K562 (cell line): ENCODE measurements around the gene EML5. TPM values are rescaled to one million over a fixed set of nuclear protein-coding genes. Genes with fewer than 3 reads are reported as not detected.
A peak's percentile ranks its signal among the peaks of the same experiment; 100 is the strongest.

Experiments used
- CEBPG ChIP-seq, 3 experiments: fragments of 200-800 bp in 1 of 3; sonication (Bioruptor generic) in 1 of 3; sonication (generic) in 1 of 3; formaldehyde crosslinking in 1 of 3; IDR thresholded peaks in 2 of 3; conservative IDR thresholded peaks in 1 of 3; 2 replicates each; pipeline versions ENCODE4 v1.6.1 to v1.8.0; 2016 to 2022; ENCODE audit warnings: missing compliant biosample characterization in 2 of 3, missing genetic modification characterization in 2 of 3, mild to moderate bottlenecking in 1 of 3, missing genetic modification reagents in 1 of 3
- CTBP1 ChIP-seq: fragments of 450-650 bp; IDR thresholded peaks from 2 replicates; pipeline ENCODE4 v1.6.1; 2016; ENCODE audit warnings: borderline replicate concordance
- GABPB2 ChIP-seq: fragments of 250-450 bp; sonication (Bioruptor Pico); conservative IDR thresholded peaks from 2 replicates; pipeline ENCODE4 v1.5.1; 2021; ENCODE audit warnings: mild to moderate bottlenecking
- JUNB ChIP-seq: fragments of 450-650 bp; formaldehyde crosslinking; conservative IDR thresholded peaks from 2 replicates; pipeline ENCODE4 v1.4.0; 2020; ENCODE audit warnings: mild to moderate bottlenecking
- KHSRP ChIP-seq: fragments of 450-650 bp; IDR thresholded peaks from 2 replicates; pipeline ENCODE4 v1.6.1; 2017
- KLF16 ChIP-seq: IDR thresholded peaks from 2 replicates; pipeline ENCODE4 v1.6.1; 2016; ENCODE audit warnings: antibody characterized with exemption
- NFATC3 ChIP-seq: fragments of 450-650 bp; IDR thresholded peaks from 2 replicates; pipeline ENCODE4 v1.6.1; 2017; ENCODE audit warnings: mild to moderate bottlenecking
- POLR2A ChIP-seq: fragments of 450-650 bp; conservative IDR thresholded peaks from 2 replicates; pipeline ENCODE4 v1.6.1; 2016
- SMC3 ChIP-seq: conservative IDR thresholded peaks from 2 replicates; pipeline ENCODE4 v1.6.1; 2011; ENCODE audit warnings: low read depth, low read length, improper control_type of control experiment; ENCODE audit not compliant: insufficient read depth
- SP1 ChIP-seq: sonication (generic); formaldehyde crosslinking; IDR thresholded peaks from 2 replicates; pipeline ENCODE4 v1.8.1; 2022; ENCODE audit warnings: mild to moderate bottlenecking, missing genetic modification reagents
- SREBF1 ChIP-seq: fragments of 150-350 bp; IDR thresholded peaks from 2 replicates; pipeline ENCODE4 v1.6.1; 2014; ENCODE audit warnings: antibody characterized with exemption, low read depth, low read length, borderline replicate concordance
- TAL1 ChIP-seq: fragments of 450-650 bp; IDR thresholded peaks from 2 replicates; pipeline ENCODE4 v1.6.1; 2016; ENCODE audit warnings: mild to moderate bottlenecking
- U2AF2 ChIP-seq: fragments of 200-400 bp; formaldehyde crosslinking; optimal IDR thresholded peaks from 2 replicates; pipeline ENCODE3; 2017; ENCODE audit warnings: low read depth, mild to moderate bottlenecking, low read length
- polyA plus RNA-seq, 8 experiments: library from polyadenylated mRNA; depleted of rRNA in 4 of 8; stranded (reverse) in 5 of 8; unstranded in 3 of 8; fragments of >200 nt; fragmentation: Nextera tagmentation in 2 of 8; fragmentation: Illumina TruSeq in 1 of 8; extraction: Ambion mirVana in 2 of 8; extraction: Trizol in 1 of 8; gene quantifications; 2 replicates each; pipeline versions ENCODE4 v1.2.1 to v1.2.3, GENCODE V29; 2011 to 2014; ENCODE audit warnings: inconsistent platforms in 1 of 8, missing spikeins in 1 of 8
- total RNA-seq, 7 experiments: library from RNA; depleted of rRNA in 6 of 7; stranded (reverse); fragments of >200 nt in 6 of 7; fragmentation: Illumina TruSeq in 2 of 7; extraction: Trizol in 2 of 7; gene quantifications; 2 replicates each; pipeline versions ENCODE4 v1.2.1 to v1.2.3, GENCODE V29; 2011 to 2021; ENCODE audit warnings: low replicate concordance in 1 of 7
- TF ChIP-seq, protein P1 (sequence below), 2 experiments: fragments of 450-650 bp; formaldehyde crosslinking in 1 of 2; IDR thresholded peaks; 2 replicates each; pipeline versions ENCODE4 v1.4.0 to v1.6.1; 2014 to 2020; ENCODE audit warnings: mild to moderate bottlenecking in 2 of 2, borderline replicate concordance in 1 of 2, low read depth in 1 of 2
- TF ChIP-seq, protein P2 (sequence below), 3 experiments: IDR thresholded peaks in 2 of 3; conservative IDR thresholded peaks in 1 of 3; 2 replicates each; pipeline ENCODE4 v1.5.1; 2011 to 2012; ENCODE audit warnings: low read length in 3 of 3, mild to moderate bottlenecking in 3 of 3, control low read depth in 2 of 3, improper control_type of control experiment in 1 of 3, inconsistent platforms in 1 of 3, low read depth in 1 of 3, mixed read lengths in 1 of 3, moderate library complexity in 1 of 3; ENCODE audit not compliant: insufficient read depth in 2 of 3
- TF ChIP-seq, protein P3 (sequence below): fragments of 250-450 bp; sonication (Bioruptor Pico); IDR thresholded peaks from 2 replicates; pipeline ENCODE4 v1.5.1; 2021; ENCODE audit warnings: mild to moderate bottlenecking

EML5 gene
- total and polyA plus RNA-seq, 9 of the 15 experiments (the other 6 are each of a cell fraction or from before 2014, with no cell fraction given), result 0.06 to 0.34 (median 0.22) TPM

DNA sequence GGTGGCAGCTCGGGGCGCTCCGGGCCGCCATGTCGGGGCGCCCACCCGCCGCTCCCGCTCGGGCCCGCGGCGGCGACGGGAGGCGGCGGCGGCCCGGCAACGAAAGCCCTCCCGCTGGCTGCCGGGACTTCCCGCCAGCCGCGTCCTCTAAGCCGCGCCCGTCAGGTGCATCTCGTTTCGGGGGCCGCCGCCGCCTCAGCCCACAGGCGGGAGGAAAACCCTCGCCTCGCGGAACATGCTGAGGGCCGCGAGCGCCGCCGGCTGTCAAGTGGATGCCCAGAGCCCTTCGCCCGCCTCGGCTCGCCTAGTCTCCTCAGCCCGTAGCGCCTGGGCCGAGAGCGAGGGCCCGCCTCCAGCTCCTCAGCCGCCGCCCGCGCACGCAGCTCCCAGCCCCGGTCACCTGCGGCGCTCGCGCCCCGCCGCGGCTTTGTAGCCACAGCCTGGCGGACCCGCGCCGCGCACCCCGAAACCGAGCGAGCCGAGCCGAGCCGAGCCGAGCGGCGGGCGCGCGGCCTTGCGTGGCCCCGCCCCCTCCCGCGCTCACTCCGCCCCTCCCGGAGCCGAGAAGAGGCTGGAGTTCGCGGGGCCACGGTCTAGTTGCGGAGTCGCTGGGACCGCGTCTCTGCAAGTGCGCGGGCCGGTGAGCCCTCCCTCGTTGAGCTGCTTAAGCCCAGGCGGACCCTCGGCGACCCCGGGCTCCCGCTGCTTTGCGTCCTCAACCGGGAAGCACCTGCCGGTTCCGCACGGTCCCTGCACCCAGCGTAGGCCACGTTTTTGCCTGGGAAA is at the start of gene EML5 (continued):
- TF ChIP-seq, protein P1, sequence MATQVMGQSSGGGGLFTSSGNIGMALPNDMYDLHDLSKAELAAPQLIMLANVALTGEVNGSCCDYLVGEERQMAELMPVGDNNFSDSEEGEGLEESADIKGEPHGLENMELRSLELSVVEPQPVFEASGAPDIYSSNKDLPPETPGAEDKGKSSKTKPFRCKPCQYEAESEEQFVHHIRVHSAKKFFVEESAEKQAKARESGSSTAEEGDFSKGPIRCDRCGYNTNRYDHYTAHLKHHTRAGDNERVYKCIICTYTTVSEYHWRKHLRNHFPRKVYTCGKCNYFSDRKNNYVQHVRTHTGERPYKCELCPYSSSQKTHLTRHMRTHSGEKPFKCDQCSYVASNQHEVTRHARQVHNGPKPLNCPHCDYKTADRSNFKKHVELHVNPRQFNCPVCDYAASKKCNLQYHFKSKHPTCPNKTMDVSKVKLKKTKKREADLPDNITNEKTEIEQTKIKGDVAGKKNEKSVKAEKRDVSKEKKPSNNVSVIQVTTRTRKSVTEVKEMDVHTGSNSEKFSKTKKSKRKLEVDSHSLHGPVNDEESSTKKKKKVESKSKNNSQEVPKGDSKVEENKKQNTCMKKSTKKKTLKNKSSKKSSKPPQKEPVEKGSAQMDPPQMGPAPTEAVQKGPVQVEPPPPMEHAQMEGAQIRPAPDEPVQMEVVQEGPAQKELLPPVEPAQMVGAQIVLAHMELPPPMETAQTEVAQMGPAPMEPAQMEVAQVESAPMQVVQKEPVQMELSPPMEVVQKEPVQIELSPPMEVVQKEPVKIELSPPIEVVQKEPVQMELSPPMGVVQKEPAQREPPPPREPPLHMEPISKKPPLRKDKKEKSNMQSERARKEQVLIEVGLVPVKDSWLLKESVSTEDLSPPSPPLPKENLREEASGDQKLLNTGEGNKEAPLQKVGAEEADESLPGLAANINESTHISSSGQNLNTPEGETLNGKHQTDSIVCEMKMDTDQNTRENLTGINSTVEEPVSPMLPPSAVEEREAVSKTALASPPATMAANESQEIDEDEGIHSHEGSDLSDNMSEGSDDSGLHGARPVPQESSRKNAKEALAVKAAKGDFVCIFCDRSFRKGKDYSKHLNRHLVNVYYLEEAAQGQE (IDR thresholded peaks at IDR 0.05; ENCODE audit: borderline replicate concordance), result peak; percentile 17; the same call in 1 of the 2 replicates
- TF ChIP-seq, protein P1 (CRISPR knock-in tag; IDR thresholded peaks at IDR 0.05; ENCODE audit: low read depth), result no peak
- TF ChIP-seq JUNB (CRISPR knock-in tag) (no peak), U2AF2 (no peak), SREBF1 (no peak), SMC3 (no peak), CEBPG (CRISPR knock-in tag; IDR thresholded peaks at IDR 0.05) (no peak), CEBPG (tag; conservative IDR thresholded peaks at IDR 0.05 in 1 of 2, IDR thresholded peaks at IDR 0.05 in 1 of 2) (no peak), TAL1 (no peak), KLF16 (no peak), NFATC3 (peak; percentile 87; the same call in 1 of the 2 replicates), GABPB2 (no peak), POLR2A (0 out of 2 replicates have a peak, but pooled peaks have one; percentile 45), SP1 (0 out of 2 replicates have a peak, but pooled peaks have one; percentile 31), CTBP1 (peak; percentile 90; the same call in 1 of the 2 replicates), KHSRP (no peak)
- TF ChIP-seq, protein P2, sequence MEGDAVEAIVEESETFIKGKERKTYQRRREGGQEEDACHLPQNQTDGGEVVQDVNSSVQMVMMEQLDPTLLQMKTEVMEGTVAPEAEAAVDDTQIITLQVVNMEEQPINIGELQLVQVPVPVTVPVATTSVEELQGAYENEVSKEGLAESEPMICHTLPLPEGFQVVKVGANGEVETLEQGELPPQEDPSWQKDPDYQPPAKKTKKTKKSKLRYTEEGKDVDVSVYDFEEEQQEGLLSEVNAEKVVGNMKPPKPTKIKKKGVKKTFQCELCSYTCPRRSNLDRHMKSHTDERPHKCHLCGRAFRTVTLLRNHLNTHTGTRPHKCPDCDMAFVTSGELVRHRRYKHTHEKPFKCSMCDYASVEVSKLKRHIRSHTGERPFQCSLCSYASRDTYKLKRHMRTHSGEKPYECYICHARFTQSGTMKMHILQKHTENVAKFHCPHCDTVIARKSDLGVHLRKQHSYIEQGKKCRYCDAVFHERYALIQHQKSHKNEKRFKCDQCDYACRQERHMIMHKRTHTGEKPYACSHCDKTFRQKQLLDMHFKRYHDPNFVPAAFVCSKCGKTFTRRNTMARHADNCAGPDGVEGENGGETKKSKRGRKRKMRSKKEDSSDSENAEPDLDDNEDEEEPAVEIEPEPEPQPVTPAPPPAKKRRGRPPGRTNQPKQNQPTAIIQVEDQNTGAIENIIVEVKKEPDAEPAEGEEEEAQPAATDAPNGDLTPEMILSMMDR (IDR thresholded peaks at IDR 0.05 in 2 of 3, conservative IDR thresholded peaks at IDR 0.05 in 1 of 3; ENCODE audit: insufficient read depth in 2 of 3, low read depth in 1 of 3, low read length in 3 of 3), result peak in 2 of 3 experiments; percentile 44 to 45; a peak in 3 of 6 replicates
- TF ChIP-seq, protein P3, sequence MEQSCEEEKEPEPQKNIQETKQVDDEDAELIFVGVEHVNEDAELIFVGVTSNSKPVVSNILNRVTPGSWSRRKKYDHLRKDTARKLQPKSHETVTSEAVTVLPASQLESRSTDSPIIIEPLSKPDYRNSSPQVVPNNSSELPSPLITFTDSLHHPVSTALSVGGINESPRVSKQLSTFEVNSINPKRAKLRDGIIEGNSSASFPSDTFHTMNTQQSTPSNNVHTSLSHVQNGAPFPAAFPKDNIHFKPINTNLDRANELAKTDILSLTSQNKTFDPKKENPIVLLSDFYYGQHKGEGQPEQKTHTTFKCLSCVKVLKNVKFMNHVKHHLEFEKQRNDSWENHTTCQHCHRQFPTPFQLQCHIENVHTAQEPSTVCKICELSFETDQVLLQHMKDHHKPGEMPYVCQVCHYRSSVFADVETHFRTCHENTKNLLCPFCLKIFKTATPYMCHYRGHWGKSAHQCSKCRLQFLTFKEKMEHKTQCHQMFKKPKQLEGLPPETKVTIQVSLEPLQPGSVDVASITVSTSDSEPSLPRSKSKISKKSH, result no peak
